Astrocyte (in vitro differentiated cells and primary cell): ENCODE measurements around the gene LRBA. TPM values are rescaled to one million over a fixed set of nuclear protein-coding genes. Genes with fewer than 3 reads are reported as not detected.

ENCODE experiments used
- DNase-seq: peaks from one replicate; pipeline ENCODE4 v3.0.0-alpha.2; 2010; ENCODE audit warnings: low read depth
- FAIRE-seq: peaks from 2 replicates; lab custom pipeline; 2011; peaks lifted over from hg19 to GRCh38; lab: Jason Lieb, UNC
- H2AFZ ChIP-seq: 2 replicates; pipeline ENCODE4 v1.6.0; 2012; ENCODE audit warnings: low read depth, low read length, inconsistent platforms
- H3K27ac ChIP-seq: 2 replicates; pipeline ENCODE4 v1.5.1; 2011; ENCODE audit warnings: low read depth, low read length, inconsistent platforms
- H3K27me3 ChIP-seq: 2 replicates; pipeline ENCODE4 v1.6.0; 2011; ENCODE audit warnings: low read length, inconsistent platforms; ENCODE audit not compliant: insufficient read depth
- H3K36me3 ChIP-seq: 2 replicates; pipeline ENCODE4 v1.5.1; 2011; ENCODE audit warnings: low read length, inconsistent platforms; ENCODE audit not compliant: insufficient read depth
- H3K4me1 ChIP-seq: 2 replicates; pipeline ENCODE4 v1.5.1; 2011; ENCODE audit warnings: low read length, inconsistent platforms; ENCODE audit not compliant: insufficient read depth
- H3K4me2 ChIP-seq: 2 replicates; pipeline ENCODE4 v1.6.0; 2012; ENCODE audit warnings: low read length, inconsistent platforms
- H3K4me3 ChIP-seq: 2 replicates; pipeline ENCODE4 v1.5.1; 2011; ENCODE audit warnings: low read depth, mild to moderate bottlenecking, low read length, inconsistent platforms; ENCODE audit not compliant: insufficient read depth
- H3K79me2 ChIP-seq: 2 replicates; pipeline ENCODE4 v1.6.0; 2012; ENCODE audit warnings: mild to moderate bottlenecking, low read length, inconsistent platforms; ENCODE audit not compliant: insufficient read depth
- H3K9ac ChIP-seq: 2 replicates; pipeline ENCODE4 v1.6.0; 2012; ENCODE audit warnings: mild to moderate bottlenecking, low read length, inconsistent platforms
- H3K9me3 ChIP-seq: 2 replicates; pipeline ENCODE4 v1.5.1; 2012; ENCODE audit warnings: low read depth, mild to moderate bottlenecking, low read length, inconsistent platforms; ENCODE audit not compliant: insufficient read depth
- H4K20me1 ChIP-seq: 2 replicates; pipeline ENCODE4 v1.6.0; 2012; ENCODE audit warnings: low read length, inconsistent platforms; ENCODE audit not compliant: insufficient read depth
- H3K27ac Mint-ChIP-seq: one replicate; pipeline ENCODE4 v1.8.0; 2021; ENCODE audit warnings: mild to moderate bottlenecking, mixed read lengths; ENCODE audit not compliant: unreplicated experiment
- H3K27me3 Mint-ChIP-seq: one replicate; pipeline ENCODE4 v1.8.0; 2021; ENCODE audit warnings: low read depth, mixed read lengths; ENCODE audit not compliant: unreplicated experiment
- H3K36me3 Mint-ChIP-seq: one replicate; pipeline ENCODE4 v1.8.0; 2021; ENCODE audit warnings: low read depth, mixed read lengths; ENCODE audit not compliant: unreplicated experiment
- H3K4me1 Mint-ChIP-seq: one replicate; pipeline ENCODE4 v1.8.0; 2021; ENCODE audit warnings: low read depth, mixed read lengths; ENCODE audit not compliant: unreplicated experiment
- H3K4me3 Mint-ChIP-seq: one replicate; pipeline ENCODE4 v1.8.0; 2021; ENCODE audit warnings: mild to moderate bottlenecking, moderate library complexity, mixed read lengths; ENCODE audit not compliant: unreplicated experiment
- H3K9me3 Mint-ChIP-seq: one replicate; pipeline ENCODE4 v1.8.0; 2021; ENCODE audit warnings: mild to moderate bottlenecking, mixed read lengths; ENCODE audit not compliant: unreplicated experiment
- CTCF ChIP-seq: IDR thresholded peaks from 2 replicates; pipeline ENCODE4 v1.5.1; 2011; ENCODE audit warnings: low read depth, mild to moderate bottlenecking, inconsistent platforms, low read length, moderate library complexity; ENCODE audit not compliant: insufficient read depth
- EZH2 ChIP-seq: IDR thresholded peaks from 2 replicates; pipeline ENCODE4 v1.6.1; 2012; ENCODE audit warnings: mild to moderate bottlenecking, low read length, inconsistent platforms; ENCODE audit not compliant: insufficient read depth
- total RNA-seq: library from RNA; stranded (reverse); gene quantifications from 2 replicates; pipeline ENCODE4 v1.2.1, GENCODE V29; 2021

LRBA gene
- total RNA-seq, 1 donor from 2014 or later, result 25.3 TPM

DNA sequence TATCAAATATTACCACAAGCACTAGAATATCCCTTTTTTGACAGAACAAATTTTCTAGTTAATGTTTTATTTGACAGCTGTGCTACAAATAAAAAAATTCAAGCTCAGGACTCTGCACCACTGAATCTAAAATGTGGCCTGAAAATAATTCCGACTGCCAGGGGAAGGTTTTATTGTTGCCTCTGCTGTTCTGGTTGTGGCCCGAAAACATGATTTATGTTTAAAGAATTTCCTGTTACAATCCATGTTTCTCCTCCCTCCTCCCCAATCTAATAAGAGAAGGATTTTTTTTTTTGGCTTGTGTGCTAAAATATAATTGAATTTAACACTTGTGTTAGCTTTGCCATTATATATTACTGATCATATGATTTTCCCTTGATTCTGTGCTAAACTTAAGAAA lies 709.1 kb downstream of the LRBA start:
- H3K79me2 ChIP-seq, result no peaks in the 10 kb centered on the region
- H3K4me1 ChIP-seq, result peaks cover 51% of the 10 kb centered on the region
- peaks cover 40% of the 10 kb centered on the region for H3K4me1 Mint-ChIP-seq
- H3K9ac ChIP-seq, result peak overlapping the region; percentile 57
- TF ChIP-seq EZH2 (no peak), CTCF (no peak)
- H3K4me3 ChIP-seq, result no peak overlapping the region
- H2AFZ ChIP-seq, result no peak overlapping the region
- H3K36me3 ChIP-seq, result no peaks in the 10 kb centered on the region
- no peaks in the 10 kb centered on the region for H3K27me3 Mint-ChIP-seq
- H3K9me3 Mint-ChIP-seq, result no peaks in the 10 kb centered on the region
- H3K4me3 Mint-ChIP-seq, result peak overlapping the region; percentile 13
- peak overlapping the region; percentile 65 for H3K27ac ChIP-seq
- no peaks in the 10 kb centered on the region for H3K36me3 Mint-ChIP-seq
- no peaks in the 10 kb centered on the region for H3K9me3 ChIP-seq
- no peaks in the 10 kb centered on the region for H4K20me1 ChIP-seq
- peak overlapping the region; percentile 55 for H3K4me2 ChIP-seq
- H3K27me3 ChIP-seq, result no peaks in the 10 kb centered on the region
- FAIRE-seq (peak; percentile 9), DNase-seq (peak; percentile 71)
- H3K27ac Mint-ChIP-seq, result peak overlapping the region; percentile 78

GRCh38 chr4:150302553-150302952 lies 712.5 kb downstream of the LRBA start:
- Histone ChIP-seq H3K27ac (peak overlapping the region; percentile 80), H3K27me3 (no peaks in the 10 kb centered on the region), H4K20me1 (no peaks in the 10 kb centered on the region), H2AFZ (no peak overlapping the region), H3K9ac (no peak overlapping the region), H3K4me1 (peaks cover 26% of the 10 kb centered on the region), H3K79me2 (no peaks in the 10 kb centered on the region), H3K36me3 (no peaks in the 10 kb centered on the region), H3K9me3 (no peaks in the 10 kb centered on the region), H3K4me2 (no peak overlapping the region), H3K4me3 (no peak overlapping the region)
- Mint-ChIP-seq H3K27ac (peak overlapping the region; percentile 90), H3K9me3 (no peaks in the 10 kb centered on the region), H3K36me3 (no peaks in the 10 kb centered on the region), H3K4me1 (peaks cover 27% of the 10 kb centered on the region), H3K4me3 (no peak overlapping the region), H3K27me3 (no peaks in the 10 kb centered on the region)
- FAIRE-seq, result peak; percentile 91
- peak; percentile 97 for DNase-seq
- TF ChIP-seq EZH2 (no peak), CTCF (no peak)

DNA sequence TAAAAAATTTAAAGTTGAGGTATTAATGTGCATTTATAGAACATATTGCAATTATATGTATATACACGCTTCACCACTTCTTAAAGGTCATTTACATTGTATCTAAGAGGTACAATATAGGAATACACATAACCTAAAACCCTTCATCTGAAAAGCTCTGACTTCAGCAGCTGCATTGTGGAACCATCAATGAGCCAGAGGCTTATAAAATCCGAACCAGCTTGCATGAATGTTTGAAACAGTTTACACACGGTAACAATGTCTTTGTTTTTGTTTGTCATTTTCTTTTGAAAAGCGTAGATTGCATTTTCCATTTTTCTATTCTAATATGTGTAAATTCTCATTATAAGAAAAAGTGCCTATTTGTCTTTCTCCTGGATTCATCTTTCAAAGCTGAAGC lies 715.3 kb downstream of the LRBA start:
- Mint-ChIP-seq H3K36me3 (no peaks in the 10 kb centered on the region), H3K4me1 (peaks cover 13% of the 10 kb centered on the region), H3K9me3 (no peaks in the 10 kb centered on the region), H3K27me3 (no peaks in the 10 kb centered on the region), H3K27ac (no peak overlapping the region), H3K4me3 (no peak overlapping the region)
- H2AFZ ChIP-seq, result no peak overlapping the region
- no peak overlapping the region for H3K9ac ChIP-seq
- no peaks in the 10 kb centered on the region for H3K27me3 ChIP-seq
- H3K4me1 ChIP-seq, result peaks cover 7% of the 10 kb centered on the region
- DNase-seq (no peak), FAIRE-seq (no peak)
- no peaks in the 10 kb centered on the region for H3K9me3 ChIP-seq
- TF ChIP-seq EZH2, result no peak
- no peak for TF ChIP-seq CTCF
- no peaks in the 10 kb centered on the region for H4K20me1 ChIP-seq
- no peak overlapping the region for H3K27ac ChIP-seq
- H3K36me3 ChIP-seq, result no peaks in the 10 kb centered on the region
- no peak overlapping the region for H3K4me3 ChIP-seq
- no peaks in the 10 kb centered on the region for H3K79me2 ChIP-seq
- no peak overlapping the region for H3K4me2 ChIP-seq
